Transverse colon (tissue), 4 donors: ENCODE data around the gene TIMM29.

Source experiments
- CTCF ChIP-seq, 5 experiments: fragments of 200-600 bp in 3 of 5; fragments of 450-650 bp in 2 of 5; sonication (generic) in 3 of 5; IDR thresholded peaks; 1 replicate in 2 of 5; 2 replicates in 3 of 5; pipeline ENCODE4 v1.5.1; 2016 to 2017; ENCODE audit warnings: antibody characterized with exemption in 5 of 5, inconsistent platforms in 3 of 5, mild to moderate bottlenecking in 2 of 5, moderate library complexity in 1 of 5
- POLR2A ChIP-seq: fragments of 450-650 bp; IDR thresholded peaks from one replicate; pipeline ENCODE4 v1.6.1; 2016; ENCODE audit warnings: antibody characterized with exemption, mild to moderate bottlenecking, moderate library complexity
- POLR2AphosphoS5 ChIP-seq, 3 donors: sonication (generic); formaldehyde crosslinking; IDR thresholded peaks; one replicate each; pipeline ENCODE4 v1.6.1; 2016; ENCODE audit warnings: antibody characterized with exemption in 3 of 3

DNA sequence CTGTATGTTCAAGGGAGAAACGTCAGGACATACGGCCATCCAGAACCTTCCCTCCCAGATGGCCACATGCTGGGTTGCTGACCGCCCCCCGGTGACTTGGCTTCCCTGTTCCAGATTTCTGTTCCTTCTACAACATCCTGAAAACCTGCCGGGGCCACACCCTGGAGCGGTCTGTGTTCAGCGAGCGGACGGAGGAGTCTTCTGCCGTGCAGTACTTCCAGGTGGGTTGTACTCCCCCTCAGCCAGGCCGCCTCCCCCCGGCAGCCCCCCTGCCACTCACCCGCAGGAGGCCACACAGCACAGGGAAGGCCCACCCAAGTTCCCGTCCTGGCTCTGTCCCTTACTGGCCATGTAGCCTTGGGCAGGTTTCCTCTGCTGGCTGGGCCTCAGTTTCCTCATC is 20.7 kb upstream of the TIMM29 start:
- TF ChIP-seq POLR2A (no peak), CTCF (IDR thresholded peaks at IDR 0.05) (no peak), POLR2AphosphoS5 (IDR thresholded peaks at IDR 0.05) (no peak)
